NCI-H748 treated with DMSO at 0.1 percent for 48 hours (cell line): ENCODE measurements around the gene TTLL5.
"Not testable (repeated sequence)": the region's sequence is repeated elsewhere in the genome, so short reads cannot be mapped to it uniquely, and the experiment has no call there.

Experiments used
- DNase-seq: peaks from one replicate; lab custom pipeline; 2025; lab: John Stamatoyannopoulos, UW

Gene TTLL5

DNA sequence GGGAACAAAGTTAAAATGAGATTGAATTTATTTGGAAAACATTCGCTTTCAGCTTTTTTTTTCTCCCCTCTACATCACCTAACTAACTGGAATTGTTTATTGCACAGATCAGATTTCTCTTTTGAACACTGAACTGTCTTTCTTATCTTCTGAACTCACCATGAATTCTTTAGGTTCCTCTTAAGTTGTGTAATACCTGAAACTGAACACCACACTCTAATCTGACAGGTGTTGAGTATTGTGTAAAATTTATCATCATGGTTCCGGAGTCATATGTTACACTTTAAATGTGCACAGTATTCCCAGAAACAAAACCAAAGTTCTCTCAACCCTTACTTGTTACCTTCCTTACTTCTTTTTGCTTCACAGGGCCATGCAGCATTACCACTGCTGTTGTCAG lies 254.0 kb downstream of the TTLL5 start:
- no peak for DNase-seq

DNA sequence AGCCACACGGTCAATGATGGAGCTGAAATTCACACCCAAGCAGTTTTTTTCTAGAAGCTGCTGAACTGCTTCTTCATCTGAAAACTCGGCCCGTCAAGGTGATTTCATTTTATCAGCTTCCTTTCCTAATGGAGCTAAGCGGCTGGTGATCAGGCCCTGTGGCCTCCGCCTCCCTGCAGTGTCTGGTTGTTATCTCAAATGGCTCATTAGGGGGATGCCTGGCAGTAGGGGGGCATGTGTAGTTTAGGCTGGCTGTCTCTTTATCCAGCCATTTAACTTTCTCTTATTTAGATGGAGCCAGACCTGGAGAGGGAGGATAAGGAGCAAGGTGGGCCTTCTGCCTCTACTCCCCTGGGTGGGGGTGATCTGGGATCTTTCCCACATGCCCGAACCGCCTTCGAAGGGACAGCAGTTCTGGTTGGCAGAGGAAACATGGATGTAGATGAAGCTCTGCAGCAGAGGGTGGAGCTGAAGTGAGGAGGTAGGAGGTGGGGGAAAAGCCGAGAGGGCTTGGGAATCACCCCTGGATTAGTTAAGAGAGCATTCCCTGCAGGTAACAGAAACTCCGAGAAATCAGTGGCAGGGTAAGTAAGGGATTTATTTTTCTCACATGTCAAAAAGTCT lies 256.4 kb downstream of the TTLL5 start:
- DNase-seq, result no peak

DNA sequence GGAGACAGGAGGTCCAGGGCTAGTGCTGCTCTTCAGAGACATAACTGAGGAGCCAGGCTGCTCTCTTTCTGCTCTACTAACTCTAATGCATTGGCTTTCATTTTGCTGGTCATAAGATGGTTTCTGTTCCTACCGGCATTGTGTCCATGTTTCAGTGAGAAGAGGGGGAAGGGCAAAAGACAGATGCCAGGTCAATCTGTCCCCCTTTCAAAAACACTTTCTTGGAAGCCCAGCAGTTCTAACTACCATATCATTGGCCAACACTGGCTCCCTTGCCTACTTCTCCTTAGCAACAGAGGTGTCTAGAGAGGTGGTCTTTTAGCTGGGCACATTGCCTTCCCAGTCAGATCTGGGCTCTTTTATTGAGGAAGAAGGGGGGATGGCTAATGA lies 256.9 kb downstream of the TTLL5 start:
- DNase-seq, result no peak

DNA sequence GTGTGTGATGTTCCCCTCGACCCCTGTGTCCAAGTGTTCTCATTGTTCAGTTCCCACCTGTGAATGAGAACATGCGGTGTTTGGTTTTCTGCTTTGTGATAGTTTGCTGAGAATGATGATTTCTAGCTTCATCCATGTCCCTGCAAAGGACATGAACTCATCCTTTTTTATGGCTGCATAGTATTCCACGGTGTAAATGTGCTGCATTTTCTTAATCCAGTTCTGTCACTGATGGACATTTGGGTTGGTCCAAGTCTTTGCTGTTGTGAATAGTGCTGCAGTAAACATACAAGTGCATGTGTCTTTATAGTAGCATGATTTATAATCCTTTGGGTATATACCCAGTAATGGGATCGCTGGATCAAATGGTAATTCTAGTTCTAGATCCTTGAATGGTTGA lies 259.4 kb downstream of the TTLL5 start:
- not testable (repeated sequence) for DNase-seq

DNA sequence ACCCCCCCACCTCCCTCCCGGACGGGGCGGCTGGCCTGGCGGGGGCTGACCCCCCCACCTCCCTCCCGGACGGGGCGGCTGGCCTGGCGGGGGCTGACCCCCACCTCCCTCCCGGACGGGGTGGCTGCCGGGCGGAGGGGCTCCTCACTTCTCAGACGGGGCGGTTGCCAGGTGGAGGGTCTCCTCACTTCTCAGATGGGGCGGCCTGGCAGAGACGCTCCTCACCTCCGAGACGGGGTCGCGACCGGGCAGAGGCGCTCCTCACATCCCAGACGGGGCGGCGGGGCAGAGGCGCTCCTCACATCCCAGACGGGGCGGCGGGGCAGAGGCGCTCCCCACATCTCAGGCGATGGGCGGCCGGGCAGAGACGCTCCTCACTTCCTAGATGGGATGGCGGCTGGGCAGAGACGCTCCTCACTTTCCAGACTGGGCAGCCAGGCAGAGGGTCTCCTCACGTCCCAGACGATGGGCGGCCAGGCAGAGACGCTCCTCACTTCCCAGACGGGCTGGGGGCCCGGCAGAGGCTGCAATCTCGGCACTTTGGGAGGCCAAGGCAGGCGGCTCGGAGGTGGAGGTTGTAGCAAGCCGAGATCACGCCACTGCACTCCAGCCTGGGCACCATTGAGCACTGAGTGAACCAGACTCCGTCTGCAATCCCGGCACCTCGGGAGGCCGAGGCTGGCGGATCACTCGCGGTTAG lies 264.2 kb downstream of the TTLL5 start:
- not testable (repeated sequence) for DNase-seq

DNA sequence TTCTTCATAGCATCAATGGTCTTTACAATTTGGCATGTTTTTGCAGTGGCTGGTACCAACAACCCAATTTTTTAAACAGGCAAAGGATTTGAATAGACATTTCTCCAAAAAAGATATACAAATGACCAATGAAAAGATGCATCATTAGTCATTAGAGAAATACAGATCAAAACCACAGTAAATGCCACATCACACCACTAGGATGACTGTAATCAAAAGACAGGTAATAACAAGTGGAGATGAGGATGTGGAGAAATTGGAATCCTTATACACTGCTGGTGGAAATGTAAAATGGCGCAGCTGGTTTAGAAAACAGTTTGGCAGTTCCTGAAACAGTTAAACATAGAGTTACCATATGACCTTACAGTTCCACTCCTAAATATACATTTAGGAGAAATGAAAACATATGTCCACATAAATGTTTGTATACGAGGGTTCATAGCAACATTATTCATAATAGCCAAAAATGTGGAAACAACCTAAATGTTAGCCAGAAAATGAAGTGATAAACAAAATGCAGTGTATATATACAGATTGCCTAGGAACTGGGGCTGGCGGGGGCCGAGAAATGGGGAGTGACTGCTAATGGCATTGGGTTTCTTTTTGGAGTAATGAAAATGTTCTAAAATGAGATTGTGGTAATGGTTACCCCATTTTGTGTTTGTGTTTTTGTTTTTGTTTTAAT lies 265.5 kb downstream of the TTLL5 start:
- DNase-seq, result no peak

DNA sequence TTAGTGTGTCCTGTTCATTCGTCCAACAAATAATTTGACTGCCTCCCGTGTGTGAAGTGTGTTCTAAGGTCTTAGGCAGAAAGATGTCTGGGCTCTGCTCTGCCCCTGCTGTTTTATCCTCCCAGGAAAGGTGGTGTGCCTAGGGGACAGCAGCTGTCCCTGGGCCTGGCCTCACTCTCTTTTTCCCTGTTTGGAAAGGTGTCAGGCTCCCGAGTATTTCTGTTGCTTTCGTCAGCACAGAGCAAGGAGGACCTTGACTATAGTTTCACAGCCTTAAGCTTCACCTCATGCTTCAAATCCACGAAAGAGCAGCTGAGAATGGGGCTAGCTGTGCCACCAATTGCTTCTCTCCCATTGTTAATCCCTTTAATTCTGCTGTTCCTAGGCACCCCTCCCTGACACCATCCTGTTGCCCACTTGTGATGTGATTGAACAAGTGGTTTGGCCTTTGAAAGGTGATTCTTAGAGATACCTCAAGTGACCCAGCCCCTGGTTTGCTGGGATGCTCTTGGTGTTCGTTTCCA lies 266.6 kb downstream of the TTLL5 start:
- DNase-seq, result no peak

DNA sequence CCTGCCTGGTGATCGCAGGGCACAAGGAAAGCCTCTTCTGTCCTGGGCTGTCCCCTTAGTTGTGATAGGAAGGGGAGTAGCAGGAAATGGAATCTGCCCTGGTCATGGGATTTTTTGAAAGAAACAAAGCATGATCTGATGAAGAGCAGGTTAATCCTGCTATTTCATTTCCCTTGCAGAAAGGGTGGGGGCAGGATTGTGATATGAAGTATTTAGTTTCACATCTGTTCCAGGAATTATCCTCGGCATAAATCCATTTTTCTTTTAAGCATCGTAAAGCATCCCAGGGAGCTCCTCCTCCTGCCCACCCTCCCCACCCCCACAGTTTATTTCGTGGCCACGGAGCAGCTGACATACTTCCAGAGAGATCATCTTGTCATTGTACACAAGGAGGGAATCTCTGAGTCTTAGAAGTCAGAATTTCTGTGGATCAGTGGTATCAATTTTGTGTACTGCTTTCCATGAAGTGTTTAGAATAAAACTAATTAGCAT lies 267.7 kb downstream of the TTLL5 start:
- DNase-seq, result no peak

DNA sequence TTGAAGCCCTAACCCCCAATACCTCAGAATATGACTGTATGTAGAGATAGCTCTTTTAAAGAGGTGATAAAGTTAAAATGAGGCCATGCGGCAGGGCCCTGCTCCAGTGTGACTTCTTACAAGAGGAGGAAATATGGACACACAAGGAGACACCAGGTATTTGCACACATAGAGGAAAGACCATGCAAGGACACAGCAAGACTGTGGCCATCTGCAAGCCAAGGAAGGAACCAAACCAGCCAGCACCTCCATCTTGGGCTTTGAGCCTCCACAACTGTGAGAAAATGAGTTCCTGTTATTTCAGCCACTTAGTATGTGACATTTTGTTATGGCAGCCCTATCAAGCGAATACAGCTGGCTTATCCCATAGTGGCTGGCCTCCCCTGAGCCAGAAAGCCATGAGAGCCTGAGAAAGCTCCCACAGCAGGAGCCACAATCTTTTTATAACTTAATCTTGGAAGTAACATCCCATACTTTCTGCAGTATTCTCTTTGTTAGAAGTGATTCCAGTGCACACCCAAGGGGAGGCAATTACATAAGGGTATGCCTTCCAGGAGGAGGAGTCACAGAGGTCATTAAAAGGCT lies 272.8 kb downstream of the TTLL5 start:
- no peak for DNase-seq

DNA sequence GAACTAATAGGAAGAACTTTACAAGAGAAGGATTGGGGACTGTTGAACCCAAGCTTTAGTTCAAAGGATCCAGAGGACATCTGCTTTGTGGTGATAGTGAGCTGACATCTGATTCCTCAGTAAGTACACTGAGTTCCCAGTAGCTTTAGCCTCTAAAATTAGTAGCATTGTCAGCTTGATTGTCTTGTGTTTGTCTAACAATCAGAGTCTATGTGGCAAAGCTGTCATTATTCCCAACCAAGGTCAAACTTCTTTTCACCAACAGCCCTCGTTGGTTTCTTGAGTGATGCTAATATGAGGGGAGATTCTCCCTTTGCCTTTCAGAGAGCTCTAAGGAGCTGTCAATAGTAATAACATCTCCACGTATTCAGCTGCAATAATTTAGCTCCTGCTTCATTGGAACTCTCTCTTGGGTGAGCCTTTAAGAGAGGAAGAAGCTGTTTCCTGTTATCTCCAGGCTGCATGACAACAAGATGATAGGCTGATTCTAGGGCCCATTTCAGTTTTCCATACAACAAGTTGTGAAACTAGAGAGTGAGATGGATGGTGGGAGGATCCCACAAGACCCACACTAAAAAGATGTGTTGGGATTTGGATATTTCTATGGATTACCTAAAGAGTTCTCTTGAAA lies 274.1 kb downstream of the TTLL5 start:
- peak; percentile 64 for DNase-seq

DNA sequence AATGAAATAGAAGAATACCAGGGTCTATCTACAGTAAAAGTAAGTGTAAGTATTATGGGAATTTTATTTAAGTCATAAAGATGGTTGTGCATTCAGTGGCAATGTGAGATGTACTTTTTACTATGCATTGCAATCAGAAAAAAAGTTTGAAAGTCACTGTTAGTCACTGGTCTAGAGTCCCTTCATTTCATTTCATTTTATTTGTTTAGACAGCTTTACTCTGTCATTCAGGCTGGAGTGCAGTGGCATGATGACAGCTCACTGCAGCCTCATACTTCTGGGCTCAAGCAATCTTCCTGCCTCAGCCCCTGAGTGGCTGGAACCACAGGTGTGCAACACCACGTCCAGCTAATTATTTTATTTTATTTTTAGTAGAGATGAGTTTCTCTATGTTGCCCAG lies 278.2 kb downstream of the TTLL5 start:
- no peak for DNase-seq

DNA sequence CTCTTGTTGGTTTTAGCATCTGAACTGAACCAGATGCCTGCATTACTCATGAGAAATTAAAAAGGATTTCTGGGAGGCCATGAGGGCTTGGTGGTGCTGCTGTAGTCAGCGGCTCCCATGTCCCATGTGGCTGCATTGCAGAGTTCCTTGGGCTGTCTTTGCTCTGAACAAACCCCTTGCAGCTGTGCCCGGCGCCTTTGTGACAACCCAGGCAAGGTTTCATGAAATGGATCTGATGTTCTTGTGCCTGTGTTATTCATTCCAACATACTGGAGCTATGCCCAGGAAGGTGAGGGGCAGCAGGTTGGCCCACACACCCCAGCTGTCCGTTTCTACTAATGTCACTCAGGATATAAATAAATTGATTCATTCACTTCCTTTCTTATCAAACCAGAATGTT lies 280.0 kb downstream of the TTLL5 start:
- no peak for DNase-seq

DNA sequence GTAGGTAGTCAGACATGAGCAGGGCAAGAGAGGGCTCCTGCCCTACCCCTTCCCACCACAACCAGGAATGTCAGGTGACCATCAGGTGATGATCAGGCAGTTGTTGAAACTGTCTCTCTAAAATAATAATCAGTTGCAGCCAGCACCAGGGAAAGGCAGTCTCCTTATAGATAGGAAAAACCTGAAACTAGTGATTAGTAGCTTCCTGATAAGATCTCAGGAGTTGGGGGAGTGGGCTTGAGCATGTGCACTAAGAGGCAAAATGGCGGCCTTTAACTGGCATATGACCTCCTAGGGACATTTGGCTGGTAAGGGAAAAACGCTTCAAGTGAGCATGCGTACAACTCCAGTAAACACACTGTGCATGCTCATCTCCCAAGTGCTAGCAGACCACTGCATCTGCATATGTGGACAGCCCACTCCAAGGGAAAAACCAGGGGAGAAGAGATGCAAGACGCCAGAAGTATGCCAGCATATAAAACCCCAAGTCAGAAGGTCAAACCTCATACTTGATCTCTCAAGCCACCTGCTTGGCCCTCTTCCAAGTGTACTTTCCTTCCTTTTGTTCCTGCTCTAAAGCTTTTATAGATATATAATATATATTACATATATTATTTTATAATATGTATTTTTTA lies 283.7 kb downstream of the TTLL5 start:
- no peak for DNase-seq

DNA sequence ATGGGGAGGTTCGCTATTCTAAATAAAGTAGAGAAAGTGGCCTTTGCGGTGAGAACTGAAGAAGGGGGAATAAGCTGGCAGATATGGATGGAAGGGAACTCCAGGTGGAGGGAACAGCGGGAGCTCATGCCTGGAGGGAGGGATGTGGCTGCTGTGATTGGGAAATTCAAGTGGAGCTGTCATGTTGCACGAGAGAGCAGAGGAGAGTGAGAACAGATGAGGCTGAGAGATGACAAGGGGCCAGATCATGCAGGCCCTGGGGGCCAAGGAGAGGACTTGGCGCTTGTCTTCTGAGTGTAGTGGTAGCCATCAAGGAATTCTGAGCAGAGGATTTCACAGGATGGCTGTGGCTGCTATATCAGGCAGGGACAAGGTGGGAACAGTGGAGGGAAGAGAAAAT lies 285.7 kb downstream of the TTLL5 start:
- DNase-seq, result no peak

DNA sequence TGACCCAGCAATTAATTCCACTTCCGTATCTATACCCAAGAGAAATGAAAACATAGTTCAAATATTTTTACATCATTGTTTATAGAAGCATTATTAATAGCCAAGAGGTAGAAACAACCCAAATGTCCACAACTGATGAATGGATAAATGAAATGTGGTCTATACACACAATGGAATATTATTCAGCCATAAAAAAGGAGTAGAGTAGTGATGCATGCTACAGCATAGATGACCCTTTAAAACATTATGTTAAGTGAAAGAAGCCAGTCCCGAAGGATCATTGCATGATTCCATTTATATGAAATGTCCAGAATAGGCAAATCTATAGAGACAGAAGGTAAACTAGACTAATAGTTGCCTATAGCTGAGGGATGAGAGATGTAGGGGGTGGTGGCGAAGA lies 291.4 kb downstream of the TTLL5 start:
- no peak for DNase-seq

DNA sequence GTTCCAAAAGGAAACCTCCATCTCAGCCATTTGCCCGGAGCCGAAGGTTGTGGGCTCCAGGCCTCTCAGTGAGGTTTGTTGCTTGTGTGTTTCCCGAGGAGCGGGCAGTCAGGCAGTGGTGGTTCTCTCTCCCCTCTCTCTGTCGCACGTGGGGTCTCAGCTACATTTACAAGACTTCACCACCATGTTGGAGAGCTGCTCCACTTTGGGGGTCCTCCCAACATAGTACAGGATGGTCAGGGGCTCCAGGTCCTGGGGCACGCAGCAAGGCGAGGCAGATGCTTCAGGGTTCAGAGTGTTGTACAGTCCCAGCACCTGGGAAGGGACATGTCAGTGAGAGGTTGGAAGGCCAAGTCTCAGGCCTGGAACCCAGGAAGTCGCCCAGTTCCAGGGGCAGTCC lies 298.0 kb downstream of the TTLL5 start:
- DNase-seq, result no peak

DNA sequence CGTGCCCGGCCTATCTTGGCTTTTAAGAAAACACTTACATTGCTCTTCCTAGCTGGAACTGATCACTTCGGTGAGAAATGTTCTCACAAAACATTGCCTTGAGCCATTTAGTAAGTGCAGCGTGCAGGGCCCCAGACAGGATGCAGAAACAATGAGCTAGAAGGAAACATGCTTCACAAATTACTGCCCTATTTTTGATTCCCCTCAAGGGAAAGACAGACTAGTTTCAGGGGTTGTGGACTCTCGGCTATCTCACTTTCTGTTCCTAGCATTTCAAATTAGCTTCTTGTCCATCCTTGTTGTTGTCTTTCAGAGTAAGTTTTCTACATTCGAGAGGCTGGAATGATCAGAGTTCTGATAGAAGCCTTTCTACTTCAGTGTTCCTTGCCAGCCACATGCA lies 299.2 kb downstream of the TTLL5 start:
- DNase-seq, result no peak

DNA sequence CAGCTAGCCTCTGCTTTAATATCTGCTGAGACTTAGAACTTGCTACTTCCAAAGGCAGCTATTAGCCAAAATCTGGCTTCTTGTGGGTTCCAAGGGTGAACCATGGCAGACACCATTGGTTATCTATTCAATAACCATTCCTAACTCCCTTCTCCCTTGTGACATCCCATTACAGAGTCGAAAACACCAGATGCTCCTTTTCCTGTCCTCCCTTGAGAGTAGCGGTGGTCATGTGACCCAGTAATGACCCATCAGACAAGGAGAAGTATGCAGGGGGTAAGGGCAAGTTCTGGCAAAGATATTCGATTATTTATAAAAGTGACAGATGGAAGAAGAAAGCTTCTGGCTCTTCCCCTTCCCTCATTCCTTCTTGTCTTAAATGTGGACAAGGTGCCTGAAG lies 300.6 kb downstream of the TTLL5 start:
- DNase-seq, result no peak

DNA sequence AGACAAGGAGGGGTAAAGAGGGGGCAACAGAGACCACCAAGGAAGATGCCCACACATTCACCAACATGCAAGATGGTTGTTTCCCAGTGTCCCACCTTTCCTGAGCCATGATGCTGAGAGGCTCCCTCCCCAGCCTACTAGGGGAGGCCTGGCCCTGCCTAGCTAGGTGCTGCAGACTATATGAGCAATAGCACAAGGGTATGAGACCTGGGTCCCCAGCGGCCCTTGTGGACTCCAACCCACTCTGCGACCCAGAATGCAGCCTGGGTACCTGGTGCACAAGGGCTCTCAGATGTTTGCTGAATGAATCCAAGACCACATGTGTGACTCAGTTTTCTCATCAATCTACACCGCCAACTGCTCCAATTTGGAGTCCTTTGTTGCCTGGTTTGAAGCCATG lies 306.8 kb downstream of the TTLL5 start:
- DNase-seq, result no peak

DNA sequence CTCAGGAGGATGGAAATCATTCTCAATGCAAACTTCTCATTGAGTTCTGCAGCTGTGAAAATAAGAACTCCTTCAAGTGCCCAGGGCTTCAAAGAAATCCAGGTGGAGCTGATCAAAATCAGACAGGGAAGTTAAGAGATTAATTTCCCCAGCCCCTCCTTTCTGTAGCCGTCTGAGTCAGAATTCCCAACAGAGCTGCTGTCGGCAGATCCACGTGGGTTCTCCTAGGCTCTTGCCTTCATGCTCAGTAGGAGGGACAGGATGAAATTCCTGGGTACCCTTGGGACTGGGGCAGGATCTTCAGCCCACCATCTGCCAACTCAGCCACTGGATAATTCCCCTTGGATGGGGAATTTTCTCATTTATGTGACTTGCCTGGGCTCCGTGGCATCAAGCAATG lies 307.4 kb downstream of the TTLL5 start:
- DNase-seq, result no peak

DNA sequence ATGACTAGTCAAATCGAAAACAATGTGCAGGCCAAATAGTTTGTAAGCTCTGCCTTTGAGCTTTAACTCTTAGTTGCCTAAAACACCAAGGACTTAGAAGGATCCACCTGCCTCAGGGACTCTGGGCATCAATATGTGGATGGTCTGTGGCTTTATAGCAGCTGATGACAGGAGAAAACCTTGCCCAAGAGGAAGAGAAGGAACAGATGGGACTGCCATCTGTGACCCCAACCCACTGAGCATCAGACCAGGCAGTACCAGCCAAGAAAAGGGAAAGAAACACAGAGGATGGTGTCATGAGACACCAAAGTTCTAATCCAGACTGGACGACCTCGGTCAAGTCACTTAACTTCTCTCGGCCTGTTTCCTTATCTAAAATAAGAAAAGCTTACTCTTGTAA lies 308.1 kb downstream of the TTLL5 start:
- DNase-seq, result no peak

DNA sequence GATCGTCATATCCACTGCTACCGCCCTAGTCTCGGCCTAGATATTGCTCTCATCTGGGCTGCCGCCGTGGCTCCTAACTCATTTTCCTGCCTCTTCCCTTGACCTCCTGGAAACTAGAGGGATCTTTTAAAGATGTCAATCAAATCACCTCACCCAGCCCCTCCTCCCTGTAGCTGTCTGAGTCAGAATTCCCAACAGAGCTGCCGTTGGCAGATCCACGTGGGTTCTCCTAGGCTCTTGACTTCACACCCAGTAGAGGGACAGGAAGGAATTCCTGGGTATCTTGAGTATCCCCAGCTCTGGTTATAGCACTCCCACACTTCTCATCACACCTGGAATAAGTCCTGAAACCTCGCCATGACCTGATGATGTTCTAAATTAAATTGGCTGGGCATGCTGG lies 308.8 kb downstream of the TTLL5 start:
- DNase-seq, result no peak
